HEK293 (cell line): ENCODE measurements around the gene PRR19.

Source experiments
- AEBP2 ChIP-seq: fragments of 450-650 bp; formaldehyde crosslinking; IDR thresholded peaks from 2 replicates; pipeline ENCODE4 v1.5.1; 2016; ENCODE audit warnings: missing biosample characterization, missing genetic modification characterization, borderline replicate concordance
- ELK4 ChIP-seq: IDR thresholded peaks from 2 replicates; pipeline ENCODE4 v1.6.1; 2011; ENCODE audit warnings: mild to moderate bottlenecking, low read depth, low read length, borderline replicate concordance
- GFI1B ChIP-seq: fragments of 450-650 bp; formaldehyde crosslinking; IDR thresholded peaks from 2 replicates; pipeline ENCODE4 v1.5.1; 2016; ENCODE audit warnings: missing biosample characterization, missing genetic modification characterization
- HOXA7 ChIP-seq: sonication (generic); formaldehyde crosslinking; IDR thresholded peaks from 2 replicates; pipeline ENCODE4 v1.8.1; 2022; ENCODE audit warnings: missing genetic modification reagents, borderline replicate concordance
- HOXC10 ChIP-seq: sonication (generic); formaldehyde crosslinking; IDR thresholded peaks from 2 replicates; pipeline ENCODE4 v1.8.1; 2023; ENCODE audit warnings: mild to moderate bottlenecking, missing genetic modification reagents
- SP7 ChIP-seq: fragments of 450-650 bp; formaldehyde crosslinking; IDR thresholded peaks from 2 replicates; pipeline ENCODE4 v1.5.1; 2016; ENCODE audit warnings: missing biosample characterization, missing genetic modification characterization
- TRIM28 ChIP-seq: IDR thresholded peaks from 2 replicates; pipeline ENCODE4 v1.6.1; 2011; ENCODE audit warnings: low read length, control low read depth, borderline replicate concordance
- WT1 ChIP-seq: fragments of 450-650 bp; formaldehyde crosslinking; IDR thresholded peaks from 2 replicates; pipeline ENCODE4 v1.5.1; 2016; ENCODE audit warnings: missing biosample characterization, missing genetic modification characterization
- ZBTB10 ChIP-seq: fragments of 450-650 bp; formaldehyde crosslinking; IDR thresholded peaks from 2 replicates; pipeline ENCODE4 v1.5.1; 2016; ENCODE audit warnings: missing biosample characterization, missing genetic modification characterization
- ZBTB17 ChIP-seq: fragments of 450-650 bp; formaldehyde crosslinking; IDR thresholded peaks from 2 replicates; pipeline ENCODE4 v1.5.1; 2016; ENCODE audit warnings: missing biosample characterization, missing genetic modification characterization
- ZFHX2 ChIP-seq: fragments of 450-650 bp; formaldehyde crosslinking; conservative IDR thresholded peaks from 2 replicates; pipeline ENCODE4 v1.5.1; 2016; ENCODE audit warnings: missing biosample characterization, missing genetic modification characterization
- ZFP37 ChIP-seq: fragments of 450-650 bp; formaldehyde crosslinking; IDR thresholded peaks from 2 replicates; pipeline ENCODE4 v1.5.1; 2016; ENCODE audit warnings: missing biosample characterization, missing genetic modification characterization
- ZNF146 ChIP-seq: fragments of 450-650 bp; formaldehyde crosslinking; IDR thresholded peaks from 2 replicates; pipeline ENCODE4 v1.5.1; 2016; ENCODE audit warnings: missing biosample characterization, missing genetic modification characterization
- ZNF174 ChIP-seq: fragments of 450-650 bp; formaldehyde crosslinking; IDR thresholded peaks from 2 replicates; pipeline ENCODE4 v1.5.0; 2017; ENCODE audit warnings: missing biosample characterization, mild to moderate bottlenecking, missing genetic modification characterization
- ZNF354C ChIP-seq: fragments of 450-650 bp; formaldehyde crosslinking; IDR thresholded peaks from 2 replicates; pipeline ENCODE4 v1.5.1; 2016; ENCODE audit warnings: missing biosample characterization, missing genetic modification characterization, low read depth, borderline replicate concordance
- ZNF366 ChIP-seq: fragments of 450-650 bp; formaldehyde crosslinking; conservative IDR thresholded peaks from 2 replicates; pipeline ENCODE4 v1.5.1; 2016; ENCODE audit warnings: missing biosample characterization, missing genetic modification characterization
- ZNF37A ChIP-seq: fragments of 450-650 bp; IDR thresholded peaks from 2 replicates; pipeline ENCODE4 v1.5.1; 2018; ENCODE audit warnings: missing biosample characterization, missing genetic modification characterization
- ZNF391 ChIP-seq: fragments of 450-650 bp; formaldehyde crosslinking; IDR thresholded peaks from 2 replicates; pipeline ENCODE4 v1.5.1; 2016; ENCODE audit warnings: low read depth, missing biosample characterization, missing genetic modification characterization, borderline replicate concordance
- ZNF488 ChIP-seq: fragments of 450-650 bp; formaldehyde crosslinking; IDR thresholded peaks from 2 replicates; pipeline ENCODE4 v1.5.1; 2016; ENCODE audit warnings: missing biosample characterization, missing genetic modification characterization
- ZNF530 ChIP-seq: fragments of 450-650 bp; formaldehyde crosslinking; IDR thresholded peaks from 2 replicates; pipeline ENCODE4 v1.5.1; 2016; ENCODE audit warnings: low read depth, missing biosample characterization, missing genetic modification characterization
- ZNF580 ChIP-seq: fragments of 450-650 bp; formaldehyde crosslinking; IDR thresholded peaks from 2 replicates; pipeline ENCODE4 v1.5.1; 2016; ENCODE audit warnings: missing biosample characterization, missing genetic modification characterization
- ZNF600 ChIP-seq: fragments of 450-650 bp; formaldehyde crosslinking; IDR thresholded peaks from 2 replicates; pipeline ENCODE4 v1.5.1; 2016; ENCODE audit warnings: missing biosample characterization, missing genetic modification characterization
- ZNF664 ChIP-seq: fragments of 450-650 bp; formaldehyde crosslinking; IDR thresholded peaks from 2 replicates; pipeline ENCODE4 v1.5.1; 2016; ENCODE audit warnings: missing biosample characterization, missing genetic modification characterization
- ZNF677 ChIP-seq: fragments of 450-650 bp; IDR thresholded peaks from 2 replicates; pipeline ENCODE4 v1.5.0; 2018; ENCODE audit warnings: missing biosample characterization, mild to moderate bottlenecking, missing genetic modification characterization, moderate library complexity
- ZNF843 ChIP-seq: fragments of 450-650 bp; formaldehyde crosslinking; IDR thresholded peaks from 2 replicates; pipeline ENCODE4 v1.5.1; 2016; ENCODE audit warnings: missing biosample characterization, missing genetic modification characterization
- TF ChIP-seq, protein P1 (sequence below): fragments of 450-650 bp; formaldehyde crosslinking; IDR thresholded peaks from 2 replicates; pipeline ENCODE4 v1.5.1; 2016; ENCODE audit warnings: missing biosample characterization, missing genetic modification characterization, low read depth
- TF ChIP-seq, protein P2 (sequence below): fragments of 450-650 bp; formaldehyde crosslinking; IDR thresholded peaks from 2 replicates; pipeline ENCODE4 v1.5.1; 2017; ENCODE audit warnings: missing biosample characterization, missing genetic modification characterization

PRR19 gene

GRCh38 chr19:42279902-42280814 lies 21.8 kb upstream of the PRR19 start (continued):
- peak; percentile 70 for TF ChIP-seq ZNF580 (tag by site-specific recombination)
- TF ChIP-seq ZBTB10 (tag by site-specific recombination) = peak; percentile 100
- no peak for TF ChIP-seq ZNF488 (tag by site-specific recombination)
- TF ChIP-seq ELK4 = no peak
- peak; percentile 69 for TF ChIP-seq WT1
- no peak for TF ChIP-seq ZNF354C (tag by site-specific recombination)
- TF ChIP-seq ZNF600 (tag by site-specific recombination) = no peak
- peak; percentile 70 for TF ChIP-seq ZBTB17 (tag by site-specific recombination)
- TF ChIP-seq ZFP37 = peak; percentile 31; the same call in 1 of the 2 replicates
- TF ChIP-seq ZNF677 (tag by site-specific recombination) = no peak
- TF ChIP-seq ZFHX2 (tag by site-specific recombination) = peak; percentile 97; the same call in 1 of the 2 replicates
- peak; percentile 68 for TF ChIP-seq ZNF843 (tag by site-specific recombination)
- TF ChIP-seq ZNF391 (tag by site-specific recombination) = peak; percentile 88
- TF ChIP-seq TRIM28 = no peak
- no peak for TF ChIP-seq GFI1B
- TF ChIP-seq ZNF37A = no peak
- no peak for TF ChIP-seq ZNF664
- TF ChIP-seq SP7 (tag by site-specific recombination) = peak; percentile 83
- TF ChIP-seq ZNF146 (tag by site-specific recombination) = peak; percentile 8; the same call in 1 of the 2 replicates
- no peak for TF ChIP-seq HOXA7 (CRISPR knock-in tag)
- TF ChIP-seq ZNF366 (tag by site-specific recombination) = no peak
- TF ChIP-seq HOXC10 (CRISPR knock-in tag) = no peak
- no peak for TF ChIP-seq AEBP2 (tag by site-specific recombination)
- TF ChIP-seq, protein P1, sequence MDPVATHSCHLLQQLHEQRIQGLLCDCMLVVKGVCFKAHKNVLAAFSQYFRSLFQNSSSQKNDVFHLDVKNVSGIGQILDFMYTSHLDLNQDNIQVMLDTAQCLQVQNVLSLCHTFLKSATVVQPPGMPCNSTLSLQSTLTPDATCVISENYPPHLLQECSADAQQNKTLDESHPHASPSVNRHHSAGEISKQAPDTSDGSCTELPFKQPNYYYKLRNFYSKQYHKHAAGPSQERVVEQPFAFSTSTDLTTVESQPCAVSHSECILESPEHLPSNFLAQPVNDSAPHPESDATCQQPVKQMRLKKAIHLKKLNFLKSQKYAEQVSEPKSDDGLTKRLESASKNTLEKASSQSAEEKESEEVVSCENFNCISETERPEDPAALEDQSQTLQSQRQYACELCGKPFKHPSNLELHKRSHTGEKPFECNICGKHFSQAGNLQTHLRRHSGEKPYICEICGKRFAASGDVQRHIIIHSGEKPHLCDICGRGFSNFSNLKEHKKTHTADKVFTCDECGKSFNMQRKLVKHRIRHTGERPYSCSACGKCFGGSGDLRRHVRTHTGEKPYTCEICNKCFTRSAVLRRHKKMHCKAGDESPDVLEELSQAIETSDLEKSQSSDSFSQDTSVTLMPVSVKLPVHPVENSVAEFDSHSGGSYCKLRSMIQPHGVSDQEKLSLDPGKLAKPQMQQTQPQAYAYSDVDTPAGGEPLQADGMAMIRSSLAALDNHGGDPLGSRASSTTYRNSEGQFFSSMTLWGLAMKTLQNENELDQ (tag by site-specific recombination) = no peak
- TF ChIP-seq ZNF530 (tag by site-specific recombination) = no peak
- TF ChIP-seq, protein P2, sequence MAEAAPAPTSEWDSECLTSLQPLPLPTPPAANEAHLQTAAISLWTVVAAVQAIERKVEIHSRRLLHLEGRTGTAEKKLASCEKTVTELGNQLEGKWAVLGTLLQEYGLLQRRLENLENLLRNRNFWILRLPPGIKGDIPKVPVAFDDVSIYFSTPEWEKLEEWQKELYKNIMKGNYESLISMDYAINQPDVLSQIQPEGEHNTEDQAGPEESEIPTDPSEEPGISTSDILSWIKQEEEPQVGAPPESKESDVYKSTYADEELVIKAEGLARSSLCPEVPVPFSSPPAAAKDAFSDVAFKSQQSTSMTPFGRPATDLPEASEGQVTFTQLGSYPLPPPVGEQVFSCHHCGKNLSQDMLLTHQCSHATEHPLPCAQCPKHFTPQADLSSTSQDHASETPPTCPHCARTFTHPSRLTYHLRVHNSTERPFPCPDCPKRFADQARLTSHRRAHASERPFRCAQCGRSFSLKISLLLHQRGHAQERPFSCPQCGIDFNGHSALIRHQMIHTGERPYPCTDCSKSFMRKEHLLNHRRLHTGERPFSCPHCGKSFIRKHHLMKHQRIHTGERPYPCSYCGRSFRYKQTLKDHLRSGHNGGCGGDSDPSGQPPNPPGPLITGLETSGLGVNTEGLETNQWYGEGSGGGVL (tag by site-specific recombination) = peak; percentile 98
- TF ChIP-seq ZNF174 (tag by site-specific recombination) = no peak
